SU-DHL-6 (cell line): Measurements from ENCODE around the gene PSAPL1.

Experiments used
- EZH2phosphoT487 ChIP-seq: fragments of 200-600 bp; sonication (generic), shearing (Covaris generic); conservative IDR thresholded peaks from 2 replicates; pipeline ENCODE4 v1.6.1; 2018; ENCODE audit warnings: mild to moderate bottlenecking, antibody characterized with exemption, low read length, moderate library complexity, mixed read lengths
- TF ChIP-seq, protein P1 (sequence below): fragments of 200-600 bp; sonication (generic); IDR thresholded peaks from one replicate; pipeline ENCODE4 v1.5.1; 2017; ENCODE audit warnings: antibody characterized with exemption, mild to moderate bottlenecking, low read length, moderate library complexity; ENCODE audit not compliant: insufficient read depth, poor library complexity, severe bottlenecking

GRCh38 chr4:7414736-7415510 is 19.8 kb downstream of the PSAPL1 start:
- TF ChIP-seq, protein P1, sequence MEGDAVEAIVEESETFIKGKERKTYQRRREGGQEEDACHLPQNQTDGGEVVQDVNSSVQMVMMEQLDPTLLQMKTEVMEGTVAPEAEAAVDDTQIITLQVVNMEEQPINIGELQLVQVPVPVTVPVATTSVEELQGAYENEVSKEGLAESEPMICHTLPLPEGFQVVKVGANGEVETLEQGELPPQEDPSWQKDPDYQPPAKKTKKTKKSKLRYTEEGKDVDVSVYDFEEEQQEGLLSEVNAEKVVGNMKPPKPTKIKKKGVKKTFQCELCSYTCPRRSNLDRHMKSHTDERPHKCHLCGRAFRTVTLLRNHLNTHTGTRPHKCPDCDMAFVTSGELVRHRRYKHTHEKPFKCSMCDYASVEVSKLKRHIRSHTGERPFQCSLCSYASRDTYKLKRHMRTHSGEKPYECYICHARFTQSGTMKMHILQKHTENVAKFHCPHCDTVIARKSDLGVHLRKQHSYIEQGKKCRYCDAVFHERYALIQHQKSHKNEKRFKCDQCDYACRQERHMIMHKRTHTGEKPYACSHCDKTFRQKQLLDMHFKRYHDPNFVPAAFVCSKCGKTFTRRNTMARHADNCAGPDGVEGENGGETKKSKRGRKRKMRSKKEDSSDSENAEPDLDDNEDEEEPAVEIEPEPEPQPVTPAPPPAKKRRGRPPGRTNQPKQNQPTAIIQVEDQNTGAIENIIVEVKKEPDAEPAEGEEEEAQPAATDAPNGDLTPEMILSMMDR, result no peak
- no peak for TF ChIP-seq EZH2phosphoT487
